ENCODE measurements around the gene TSHZ2. TPM values are rescaled to one million over a fixed set of nuclear protein-coding genes. Genes with fewer than 3 reads are reported as not detected.
A peak's percentile ranks its signal among the peaks of the same experiment; 100 is the strongest.

The TSHZ2 gene
- total and polyA plus RNA-seq, 12 donors, result 1.5 to 6.2 (median 4.5) TPM

GRCh38 chr20:53329781-53330180 lies 357.6 kb downstream of the TSHZ2 start:
- H3K36me3 ChIP-seq, result no peaks in the 10 kb centered on the region
- H3K4me3 ChIP-seq, result no peak overlapping the region
- peaks cover 0 to 29% (median 9%) of the 10 kb centered on the region in 9 donors for H3K4me1 ChIP-seq
- peak overlapping the region in 2 of 10 donors; percentile 38 to 58 for H3K27ac ChIP-seq
- no peaks in the 10 kb centered on the region for H3K9me3 ChIP-seq
- ATAC-seq (no peak), DNase-seq (no peak)
- no peaks in the 10 kb centered on the region for H3K27me3 ChIP-seq
- TF ChIP-seq CTCF (IDR thresholded peaks at IDR 0.05), result no peak
- intact Hi-C loops (cut with DNase I), result no loop called here
- WGBS, 2 donors, result 66 to 71% methylated on average over 1 of the region's 1 CpG

- DNase-seq (no peak), ATAC-seq (no peak)
- WGBS, 2 donors, result 75 to 78% methylated on average over 6 of the region's 6 CpGs
- Histone ChIP-seq H3K4me3 (no peak overlapping the region), H3K4me1 (peaks cover 0 to 37% (median 12%) of the 10 kb centered on the region in 9 donors), H3K27me3 (no peaks in the 10 kb centered on the region), H3K27ac (peak overlapping the region in 4 of 10 donors; percentile 28 to 76 (median 48)), H3K36me3 (no peaks in the 10 kb centered on the region), H3K9me3 (no peaks in the 10 kb centered on the region)
- intact Hi-C loops (cut with DNase I), result no loop called here
- no peak for TF ChIP-seq CTCF (IDR thresholded peaks at IDR 0.05)
These were observed 358.5 kb downstream of the TSHZ2 start for GRCh38 chr20:53330601-53331140.

- peak in 1 of 9 donors; percentile 7 for TF ChIP-seq CTCF (IDR thresholded peaks at IDR 0.05)
- Histone ChIP-seq H3K4me3 (no peak overlapping the region), H3K27me3 (no peaks in the 10 kb centered on the region), H3K27ac (peak overlapping the region in 4 of 10 donors; percentile 28 to 76 (median 48)), H3K4me1 (peaks cover 0 to 44% (median 12%) of the 10 kb centered on the region in 9 donors), H3K36me3 (no peaks in the 10 kb centered on the region), H3K9me3 (no peaks in the 10 kb centered on the region)
- DNase-seq (peak in 1 of 2 donors; percentile 6), ATAC-seq (peak in 7 of 8 donors; percentile 13 to 80 (median 67))
- intact Hi-C loops (cut with DNase I), result no loop called here
- WGBS, 2 donors, result 53 to 66% methylated on average over 12 of the region's 12 CpGs
These were observed 359.2 kb downstream of the TSHZ2 start for GRCh38 chr20:53331151-53331973.

GRCh38 chr20:53332022-53332837 lies 360.1 kb downstream of the TSHZ2 start:
- intact Hi-C loops (cut with DNase I), result no loop called here
- DNase-seq (no peak), ATAC-seq (peak in 1 of 8 donors; percentile 16)
- H3K9me3 ChIP-seq, result no peaks in the 10 kb centered on the region
- no peaks in the 10 kb centered on the region for H3K36me3 ChIP-seq
- H3K27ac ChIP-seq, result peak overlapping the region in 1 of 10 donors; percentile 76
- no peak for TF ChIP-seq CTCF (IDR thresholded peaks at IDR 0.05)
- H3K27me3 ChIP-seq, result no peaks in the 10 kb centered on the region
- H3K4me3 ChIP-seq, result no peak overlapping the region
- H3K4me1 ChIP-seq, result peaks cover 0 to 45% (median 12%) of the 10 kb centered on the region in 9 donors
- 97 to 98% methylated on average over 9 of the region's 9 CpGs for WGBS, 2 donors

Measured in heart right ventricle (tissue), 16 donors.